AG10803 (cell line): ENCODE data around the gene SRBD1.
"Not testable (repeated sequence)": the region's sequence is repeated elsewhere in the genome, so short reads cannot be mapped to it uniquely, and the experiment has no call there.

ENCODE experiments used
- DNase-seq: peaks from one replicate; pipeline ENCODE4 v3.0.0; 2010; ENCODE audit warnings: low read depth
- H3K4me3 ChIP-seq: 2 replicates; pipeline ENCODE4 v1.5.1; 2011; ENCODE audit warnings: mild to moderate bottlenecking, low read length, control low read depth
- TF ChIP-seq, protein P1 (sequence below): conservative IDR thresholded peaks from 2 replicates; pipeline ENCODE4 v1.5.1; 2011; ENCODE audit warnings: mild to moderate bottlenecking, low read length, control low read depth, inconsistent platforms

SRBD1 gene

DNA sequence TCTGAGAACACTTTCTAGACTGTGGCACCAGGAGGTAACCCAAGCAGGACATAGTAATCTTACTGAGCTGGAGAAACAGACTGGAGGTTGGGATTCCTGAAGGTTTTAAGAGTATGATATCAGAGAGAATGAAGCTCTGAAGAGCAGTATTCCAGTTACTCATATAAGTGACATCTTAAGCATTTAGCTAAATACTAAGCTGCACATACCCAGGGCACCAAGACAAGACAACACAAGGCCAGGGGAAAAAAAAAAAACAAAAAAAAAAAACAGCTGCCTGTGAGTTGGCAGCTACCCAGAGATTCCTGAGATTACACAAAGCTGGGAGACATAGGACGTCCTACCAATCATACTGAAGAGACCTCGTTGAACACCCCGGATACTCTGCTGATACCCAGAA is 175.8 kb downstream of the SRBD1 start:
- no peak overlapping the region for H3K4me3 ChIP-seq
- DNase-seq: peak; percentile 95
- TF ChIP-seq, protein P1, sequence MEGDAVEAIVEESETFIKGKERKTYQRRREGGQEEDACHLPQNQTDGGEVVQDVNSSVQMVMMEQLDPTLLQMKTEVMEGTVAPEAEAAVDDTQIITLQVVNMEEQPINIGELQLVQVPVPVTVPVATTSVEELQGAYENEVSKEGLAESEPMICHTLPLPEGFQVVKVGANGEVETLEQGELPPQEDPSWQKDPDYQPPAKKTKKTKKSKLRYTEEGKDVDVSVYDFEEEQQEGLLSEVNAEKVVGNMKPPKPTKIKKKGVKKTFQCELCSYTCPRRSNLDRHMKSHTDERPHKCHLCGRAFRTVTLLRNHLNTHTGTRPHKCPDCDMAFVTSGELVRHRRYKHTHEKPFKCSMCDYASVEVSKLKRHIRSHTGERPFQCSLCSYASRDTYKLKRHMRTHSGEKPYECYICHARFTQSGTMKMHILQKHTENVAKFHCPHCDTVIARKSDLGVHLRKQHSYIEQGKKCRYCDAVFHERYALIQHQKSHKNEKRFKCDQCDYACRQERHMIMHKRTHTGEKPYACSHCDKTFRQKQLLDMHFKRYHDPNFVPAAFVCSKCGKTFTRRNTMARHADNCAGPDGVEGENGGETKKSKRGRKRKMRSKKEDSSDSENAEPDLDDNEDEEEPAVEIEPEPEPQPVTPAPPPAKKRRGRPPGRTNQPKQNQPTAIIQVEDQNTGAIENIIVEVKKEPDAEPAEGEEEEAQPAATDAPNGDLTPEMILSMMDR: no peak

DNA sequence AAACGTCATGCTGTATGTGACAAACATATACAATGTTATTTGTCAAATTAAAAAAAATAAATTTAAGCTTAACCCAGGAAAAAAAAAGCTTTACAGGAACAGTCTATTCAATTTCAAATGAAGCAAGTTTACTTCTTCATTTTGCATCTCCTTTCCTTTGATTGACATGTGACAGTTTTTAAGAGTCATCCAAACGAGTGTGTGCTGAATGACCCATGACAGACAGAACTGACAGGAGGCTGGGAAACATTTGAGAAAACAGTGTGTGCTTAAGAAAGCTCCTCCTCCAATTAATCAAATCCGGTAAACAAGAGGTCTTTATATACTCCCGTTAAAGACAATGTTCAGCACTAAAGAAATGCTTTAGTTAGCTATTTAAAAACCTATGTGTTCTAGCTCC is 177.7 kb downstream of the SRBD1 start:
- no peak for DNase-seq
- H3K4me3 ChIP-seq: no peak overlapping the region
- TF ChIP-seq, protein P1: no peak

DNA sequence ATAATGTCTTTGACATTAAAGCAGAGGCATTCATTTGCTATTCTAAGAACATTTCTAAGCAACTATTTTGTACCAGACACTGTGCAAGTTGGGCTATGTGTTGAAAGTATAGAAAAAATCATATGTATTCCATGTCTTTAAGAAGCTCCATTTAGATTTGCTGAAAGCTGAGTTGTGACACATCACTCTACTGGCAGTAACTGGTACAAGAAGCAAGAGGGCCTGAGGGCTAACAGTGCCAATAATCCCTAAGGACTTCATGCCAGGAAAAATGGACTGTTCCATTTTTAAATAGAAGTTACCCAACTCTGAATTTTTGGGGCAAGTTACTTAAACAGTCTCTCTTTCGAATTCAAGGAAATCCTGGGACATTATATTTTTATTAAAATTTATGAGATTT is 178.7 kb downstream of the SRBD1 start:
- DNase-seq: peak; percentile 52
- TF ChIP-seq, protein P1: no peak
- no peak overlapping the region for H3K4me3 ChIP-seq

DNA sequence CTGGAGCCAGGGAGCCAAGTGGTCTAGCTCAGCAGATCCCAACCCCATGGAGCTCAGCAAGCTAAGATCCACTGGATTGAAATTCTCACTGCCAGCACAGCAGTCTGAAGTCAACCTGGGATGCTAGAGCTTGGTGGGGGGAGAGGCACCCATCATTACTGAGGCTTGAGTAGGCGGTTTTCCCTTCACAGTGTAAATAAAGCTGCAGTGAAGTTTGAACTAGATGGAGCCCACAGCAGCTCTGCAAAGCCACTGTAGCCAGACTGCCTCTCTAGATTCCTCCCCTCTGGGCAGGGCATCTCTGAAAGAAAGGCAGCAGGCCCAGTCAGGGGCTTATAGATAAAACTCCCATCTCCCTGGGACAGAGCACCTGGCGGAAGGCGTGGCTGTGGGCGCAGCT is 185.0 kb downstream of the SRBD1 start:
- not testable (repeated sequence) for DNase-seq, H3K4me3 ChIP-seq

DNA sequence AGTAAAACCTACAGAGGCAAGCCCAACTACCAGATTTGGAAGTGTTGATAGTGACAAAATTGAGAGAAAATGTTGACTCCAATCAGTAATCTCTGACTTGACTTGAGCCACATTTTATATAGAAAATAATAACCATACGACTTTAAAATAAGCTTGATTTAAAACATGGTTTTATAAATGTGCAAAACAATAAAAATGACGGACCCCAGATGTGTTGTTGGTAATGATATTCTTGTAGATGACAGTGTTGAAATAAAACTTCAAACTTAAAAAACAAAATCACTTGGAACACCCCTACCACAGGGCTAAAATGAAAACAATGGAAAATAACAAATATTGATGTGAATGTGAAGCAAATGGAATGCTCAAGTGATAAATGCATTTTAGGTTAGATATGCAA is 188.1 kb downstream of the SRBD1 start:
- TF ChIP-seq, protein P1: no peak
- no peak overlapping the region for H3K4me3 ChIP-seq
- DNase-seq: no peak

DNA sequence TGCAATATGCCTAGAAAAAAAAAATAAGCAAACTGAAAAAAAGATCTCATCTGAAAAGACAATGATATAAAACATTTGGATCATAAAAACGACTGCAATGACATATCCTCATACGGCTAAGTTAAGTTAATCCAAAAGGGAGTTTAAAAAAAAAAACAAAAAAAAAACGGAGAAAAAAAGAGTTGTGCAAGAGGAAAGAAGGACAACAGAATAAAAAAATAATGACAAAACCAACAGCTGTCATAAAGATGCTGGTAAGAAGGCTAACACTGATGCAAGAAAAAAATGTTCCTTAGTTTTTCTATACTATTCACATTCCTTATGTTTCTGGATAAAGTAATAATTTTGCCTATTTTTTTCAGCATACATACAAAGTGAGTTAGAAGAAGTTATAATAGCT is 192.5 kb downstream of the SRBD1 start:
- no peak for DNase-seq
- TF ChIP-seq, protein P1: no peak
- H3K4me3 ChIP-seq: no peak overlapping the region

DNA sequence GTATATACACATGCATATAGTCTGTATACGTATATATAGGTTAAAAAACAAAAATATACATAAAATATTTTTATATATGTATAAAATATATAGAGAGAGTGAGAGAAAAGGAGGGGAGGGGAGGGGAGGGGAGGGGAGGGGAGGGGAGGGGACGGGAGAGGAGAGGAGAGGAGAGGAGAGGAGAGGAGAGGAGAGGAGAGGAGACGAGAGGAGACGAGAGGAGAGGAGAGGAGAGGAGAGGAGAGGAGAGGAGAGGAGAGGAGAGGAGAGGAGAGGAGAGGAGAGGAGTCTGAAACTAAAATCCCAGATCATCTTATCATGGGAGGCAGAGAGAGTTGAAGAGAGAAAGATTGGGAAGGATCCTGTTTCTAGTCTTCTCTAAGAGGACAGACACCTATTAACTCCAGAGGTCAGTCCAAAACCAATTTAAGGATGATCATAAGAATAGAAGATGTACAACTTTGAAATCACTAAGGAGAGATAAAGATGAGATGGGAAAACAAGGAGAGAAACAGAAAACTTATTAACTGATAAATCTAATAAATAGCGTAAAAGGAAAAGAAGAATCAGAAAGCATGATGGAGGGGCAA is 195.4 kb downstream of the SRBD1 start:
- DNase-seq: no peak
- no peak overlapping the region for H3K4me3 ChIP-seq
- TF ChIP-seq, protein P1: no peak
